ENCODE data around the gene RASGRF1. TPM values are rescaled to one million over a fixed set of nuclear protein-coding genes. Genes with fewer than 3 reads are reported as not detected.
A peak's percentile ranks its signal among the peaks of the same experiment; 100 is the strongest.

Gene RASGRF1
- total RNA-seq, 1 donor from 2014 or later: not detected

DNA sequence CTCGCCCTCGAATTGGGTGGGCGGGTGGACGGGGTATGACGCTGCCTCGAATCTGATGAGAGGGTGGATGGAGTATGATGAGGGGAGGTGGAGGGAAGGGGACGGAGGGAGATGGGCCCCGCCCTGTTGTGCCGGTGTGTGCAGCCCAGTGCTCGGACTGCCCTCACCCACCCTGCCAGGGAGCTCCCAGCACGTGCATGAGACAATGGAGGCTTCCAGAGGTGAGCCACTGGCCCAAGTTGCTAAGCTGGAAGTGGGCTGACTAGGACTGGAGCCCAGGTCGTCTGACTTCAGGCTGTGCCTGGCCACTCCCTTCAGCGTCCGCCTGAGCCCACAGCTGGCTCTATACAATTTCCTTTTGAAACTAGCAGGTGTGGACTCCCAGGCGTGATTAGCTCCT is 98.7 kb downstream of the RASGRF1 start:
- H3K9me3 ChIP-seq: no peaks in the 10 kb centered on the region
- no peak overlapping the region for H3K4me3 ChIP-seq
- intact Hi-C loops (cut with DNase I): no loop called here
- no peaks in the 10 kb centered on the region for H3K36me3 ChIP-seq
- no peak for DNase-seq (ENCODE audit: extremely low spot score in 2 of 2)
- TF ChIP-seq POLR2AphosphoS5 (IDR thresholded peaks at IDR 0.05; ENCODE audit: insufficient read depth in 1 of 2, low read depth in 1 of 2) (no peak), POLR2A (IDR thresholded peaks at IDR 0.05) (no peak)
- TF ChIP-seq, protein P1, sequence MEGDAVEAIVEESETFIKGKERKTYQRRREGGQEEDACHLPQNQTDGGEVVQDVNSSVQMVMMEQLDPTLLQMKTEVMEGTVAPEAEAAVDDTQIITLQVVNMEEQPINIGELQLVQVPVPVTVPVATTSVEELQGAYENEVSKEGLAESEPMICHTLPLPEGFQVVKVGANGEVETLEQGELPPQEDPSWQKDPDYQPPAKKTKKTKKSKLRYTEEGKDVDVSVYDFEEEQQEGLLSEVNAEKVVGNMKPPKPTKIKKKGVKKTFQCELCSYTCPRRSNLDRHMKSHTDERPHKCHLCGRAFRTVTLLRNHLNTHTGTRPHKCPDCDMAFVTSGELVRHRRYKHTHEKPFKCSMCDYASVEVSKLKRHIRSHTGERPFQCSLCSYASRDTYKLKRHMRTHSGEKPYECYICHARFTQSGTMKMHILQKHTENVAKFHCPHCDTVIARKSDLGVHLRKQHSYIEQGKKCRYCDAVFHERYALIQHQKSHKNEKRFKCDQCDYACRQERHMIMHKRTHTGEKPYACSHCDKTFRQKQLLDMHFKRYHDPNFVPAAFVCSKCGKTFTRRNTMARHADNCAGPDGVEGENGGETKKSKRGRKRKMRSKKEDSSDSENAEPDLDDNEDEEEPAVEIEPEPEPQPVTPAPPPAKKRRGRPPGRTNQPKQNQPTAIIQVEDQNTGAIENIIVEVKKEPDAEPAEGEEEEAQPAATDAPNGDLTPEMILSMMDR (IDR thresholded peaks at IDR 0.05): no peak
- peak overlapping the region; percentile 88 for H3K27ac ChIP-seq
- peaks cover 33% of the 10 kb centered on the region for H3K4me1 ChIP-seq
- no peaks in the 10 kb centered on the region for H3K27me3 ChIP-seq

- DNase-seq (ENCODE audit: extremely low spot score in 2 of 2): no peak
- intact Hi-C loops (cut with DNase I): no loop called here
- H3K9me3 ChIP-seq: no peaks in the 10 kb centered on the region
- no peaks in the 10 kb centered on the region for H3K36me3 ChIP-seq
- peak overlapping the region; percentile 88 for H3K27ac ChIP-seq
- peaks cover 29% of the 10 kb centered on the region for H3K4me1 ChIP-seq
- H3K4me3 ChIP-seq: no peak overlapping the region
- TF ChIP-seq, protein P1 (IDR thresholded peaks at IDR 0.05): no peak
- TF ChIP-seq POLR2A (IDR thresholded peaks at IDR 0.05) (no peak), POLR2AphosphoS5 (IDR thresholded peaks at IDR 0.05; ENCODE audit: insufficient read depth in 1 of 2, low read depth in 1 of 2) (no peak)
- H3K27me3 ChIP-seq: no peaks in the 10 kb centered on the region
Observed at GRCh38 chr15:78991476-78991875, 99.1 kb downstream of the RASGRF1 start.

DNA sequence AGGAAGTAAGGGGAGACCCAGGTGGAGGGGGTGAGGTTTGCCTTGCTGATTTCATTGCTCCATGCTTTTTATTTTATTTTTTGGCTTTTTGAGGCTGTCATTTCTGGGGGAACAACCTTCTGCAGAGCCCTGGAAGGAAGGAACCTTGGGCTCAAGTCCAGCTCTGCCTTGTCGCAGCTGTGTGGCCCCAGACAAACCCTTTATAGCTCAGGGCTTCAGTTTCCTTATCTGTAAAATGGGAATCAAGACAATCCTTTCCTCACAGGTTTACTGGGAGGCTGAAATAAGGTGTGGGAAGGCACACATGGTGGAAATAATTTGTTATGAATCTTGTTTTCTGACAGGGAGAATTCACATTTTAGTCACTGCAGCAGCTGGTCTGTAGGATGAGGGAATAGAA is 100.3 kb downstream of the RASGRF1 start:
- no peak overlapping the region for H3K4me3 ChIP-seq
- no peaks in the 10 kb centered on the region for H3K9me3 ChIP-seq
- no peak for DNase-seq (ENCODE audit: extremely low spot score in 2 of 2)
- no peaks in the 10 kb centered on the region for H3K36me3 ChIP-seq
- peaks cover 28% of the 10 kb centered on the region for H3K4me1 ChIP-seq
- no peaks in the 10 kb centered on the region for H3K27me3 ChIP-seq
- TF ChIP-seq, protein P1 (IDR thresholded peaks at IDR 0.05): no peak
- TF ChIP-seq POLR2AphosphoS5 (IDR thresholded peaks at IDR 0.05; ENCODE audit: insufficient read depth in 1 of 2, low read depth in 1 of 2) (no peak), POLR2A (IDR thresholded peaks at IDR 0.05) (no peak)
- intact Hi-C loops (cut with DNase I): no loop called here
- H3K27ac ChIP-seq: peak overlapping the region; percentile 88

DNA sequence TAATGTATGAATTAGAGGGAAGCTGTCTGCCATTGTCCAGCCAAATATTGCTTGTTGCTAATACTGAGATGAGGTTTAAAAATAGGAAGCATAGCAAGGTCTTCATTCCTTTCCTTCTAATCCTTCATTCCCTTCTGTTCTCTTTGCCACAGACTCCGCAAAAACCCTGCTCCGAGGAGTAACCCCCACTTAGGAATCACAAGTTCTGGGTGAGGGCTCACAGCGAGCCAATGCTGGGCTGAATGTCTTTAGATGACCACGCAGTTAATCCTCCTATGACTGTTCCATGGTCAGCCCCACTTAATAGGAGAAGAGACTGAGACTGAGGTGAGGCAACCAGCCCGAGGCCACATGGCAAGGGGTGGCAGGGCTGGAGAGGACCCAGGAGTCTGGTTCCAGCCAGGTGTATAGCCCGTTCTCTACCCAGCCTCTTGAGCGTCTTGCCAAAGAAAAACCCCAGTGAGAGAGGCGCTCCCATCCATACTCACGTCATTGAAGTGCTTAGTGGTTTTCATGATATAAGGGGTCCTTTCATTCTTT is 100.8 kb downstream of the RASGRF1 start:
- Histone ChIP-seq H3K27me3 (no peaks in the 10 kb centered on the region), H3K9me3 (no peaks in the 10 kb centered on the region), H3K27ac (peak overlapping the region; percentile 88), H3K36me3 (no peaks in the 10 kb centered on the region), H3K4me3 (no peak overlapping the region), H3K4me1 (peaks cover 28% of the 10 kb centered on the region)
- intact Hi-C loops (cut with DNase I): no loop called here
- no peak for TF ChIP-seq POLR2AphosphoS5 (IDR thresholded peaks at IDR 0.05; ENCODE audit: insufficient read depth in 1 of 2, low read depth in 1 of 2)
- TF ChIP-seq, protein P1 (IDR thresholded peaks at IDR 0.05): no peak
- TF ChIP-seq POLR2A (IDR thresholded peaks at IDR 0.05): no peak
- no peak for DNase-seq (ENCODE audit: extremely low spot score in 2 of 2)

GRCh38 chr15:78988361-78988911 is 102.1 kb downstream of the RASGRF1 start:
- Histone ChIP-seq H3K4me3 (no peak overlapping the region), H3K9me3 (no peaks in the 10 kb centered on the region), H3K27ac (peak overlapping the region; percentile 88), H3K4me1 (peaks cover 28% of the 10 kb centered on the region), H3K36me3 (no peaks in the 10 kb centered on the region), H3K27me3 (no peaks in the 10 kb centered on the region)
- peak in 1 of 2 donors; percentile 96 for DNase-seq (ENCODE audit: extremely low spot score in 2 of 2)
- TF ChIP-seq POLR2A (IDR thresholded peaks at IDR 0.05): no peak
- TF ChIP-seq POLR2AphosphoS5 (IDR thresholded peaks at IDR 0.05; ENCODE audit: insufficient read depth in 1 of 2, low read depth in 1 of 2): peak; percentile 85 to 92
- intact Hi-C loops (cut with DNase I): no loop called here
